IPS-NIHi7 (cell line): ENCODE data around the gene PCDHGA7.
"Not testable (repeated sequence)": the region's sequence is repeated elsewhere in the genome, so short reads cannot be mapped to it uniquely, and the experiment has no call there.

Experiments used
- DNase-seq: peaks from one replicate; pipeline ENCODE4 v3.0.0; 2012; ENCODE audit warnings: mixed read lengths; ENCODE audit errors: extremely low spot score

Gene PCDHGA7

GRCh38 chr5:141366016-141366896 lies 16.3 kb upstream of the PCDHGA7 start:
- no peak for DNase-seq

DNA sequence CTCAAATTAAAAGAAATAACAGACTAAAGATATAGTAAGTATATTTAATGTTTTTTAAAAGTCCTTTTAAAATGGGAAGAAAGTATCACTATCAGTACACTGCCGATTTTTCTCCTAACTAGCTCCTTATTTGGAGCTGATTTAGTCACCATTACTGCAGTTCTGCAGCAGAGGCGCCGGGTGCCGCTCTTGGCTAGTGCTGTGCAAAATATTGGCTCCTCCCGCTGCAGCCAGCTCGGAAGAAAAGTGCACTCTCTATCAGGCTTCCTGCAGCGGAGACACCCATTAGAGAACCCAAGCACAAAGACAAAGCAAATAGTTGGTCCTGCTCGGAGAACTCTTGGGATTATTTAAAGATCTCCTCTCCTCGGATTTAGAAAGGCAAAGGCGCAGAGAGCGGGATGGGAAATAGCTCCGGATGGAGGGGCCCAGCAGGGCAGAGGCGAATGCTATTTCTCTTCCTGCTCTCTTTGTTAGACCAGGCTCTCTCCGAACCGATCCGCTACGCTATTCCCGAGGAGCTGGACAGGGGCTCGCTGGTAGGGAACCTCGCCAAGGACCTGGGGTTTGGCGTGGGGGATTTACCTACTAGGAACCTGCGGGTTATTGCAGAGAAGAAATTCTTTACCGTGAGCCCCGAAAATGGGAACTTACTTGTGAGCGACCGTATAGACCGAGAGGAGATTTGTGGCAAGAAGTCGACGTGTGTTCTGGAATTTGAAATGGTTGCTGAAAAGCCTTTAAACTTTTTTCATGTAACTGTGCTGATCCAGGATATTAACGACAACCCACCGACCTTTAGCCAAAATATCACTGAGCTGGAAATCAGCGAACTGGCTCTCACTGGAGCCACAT lies 12.3 kb upstream of the PCDHGA7 start, which contains the start of gene PCDHGB3:
Gene PCDHGB3, plus strand, starts transcription at position 249 of the 855 bp plus-strand sequence. Its CDS starts 153 bp downstream, at position 402.
- DNase-seq = no peak

DNA sequence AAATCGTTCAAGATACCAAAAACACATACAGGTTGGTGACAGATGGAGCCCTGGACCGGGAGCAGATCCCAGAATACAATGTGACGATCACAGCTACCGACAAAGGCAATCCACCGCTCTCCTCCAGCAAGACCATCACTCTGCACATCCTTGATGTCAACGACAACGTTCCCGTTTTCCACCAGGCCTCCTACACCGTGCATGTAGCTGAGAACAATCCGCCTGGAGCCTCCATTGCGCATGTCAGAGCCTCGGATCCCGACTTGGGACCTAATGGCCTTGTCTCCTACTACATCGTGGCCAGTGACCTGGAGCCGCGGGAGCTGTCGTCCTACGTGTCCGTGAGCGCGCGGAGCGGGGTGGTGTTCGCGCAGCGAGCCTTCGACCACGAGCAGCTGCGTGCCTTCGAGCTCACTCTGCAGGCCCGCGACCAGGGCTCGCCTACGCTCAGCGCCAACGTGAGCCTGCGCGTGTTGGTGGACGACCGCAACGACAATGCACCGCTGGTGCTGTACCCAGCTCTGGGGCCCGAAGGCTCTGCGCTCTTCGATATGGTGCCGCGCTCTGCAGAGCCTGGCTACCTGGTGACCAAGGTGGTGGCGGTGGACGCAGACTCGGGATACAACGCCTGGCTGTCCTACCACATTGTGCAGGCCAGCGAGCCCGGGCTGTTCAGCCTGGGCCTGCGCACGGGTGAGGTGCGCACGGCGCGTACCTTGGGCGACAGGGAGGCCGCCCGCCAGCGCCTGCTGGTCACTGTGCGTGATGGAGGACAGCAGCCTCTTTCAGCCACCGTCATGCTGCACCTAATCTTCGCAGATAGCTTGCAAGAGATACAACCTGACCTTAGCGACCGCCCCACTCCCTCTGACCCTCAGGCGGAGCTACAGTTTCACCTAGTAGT lies 10.7 kb upstream of the PCDHGA7 start:
- DNase-seq = no peak

- no peak for DNase-seq
Measured at GRCh38 chr5:141373673-141374317, 8.7 kb upstream of the PCDHGA7 start, which contains the start of gene PCDHGA6. PCDHGA6 (plus strand) TSS chr5:141373891; CDS start chr5:141374084, 193 bp downstream.

DNA sequence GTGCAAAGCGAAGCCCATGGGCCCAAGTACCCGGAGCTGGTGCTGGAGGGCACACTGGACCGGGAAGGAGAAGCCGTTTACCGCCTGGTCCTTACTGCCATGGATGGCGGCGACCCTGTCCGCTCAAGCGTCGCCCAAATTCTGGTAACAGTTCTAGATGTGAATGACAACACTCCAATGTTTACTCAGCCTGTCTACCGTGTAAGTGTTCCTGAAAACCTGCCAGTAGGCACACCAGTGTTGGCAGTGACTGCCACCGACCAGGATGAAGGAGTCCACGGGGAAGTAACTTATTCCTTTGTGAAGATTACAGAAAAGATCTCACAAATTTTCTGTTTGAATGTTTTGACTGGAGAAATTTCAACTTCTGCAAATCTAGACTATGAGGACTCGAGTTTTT lies 7.9 kb upstream of the PCDHGA7 start:
- no peak for DNase-seq

DNA sequence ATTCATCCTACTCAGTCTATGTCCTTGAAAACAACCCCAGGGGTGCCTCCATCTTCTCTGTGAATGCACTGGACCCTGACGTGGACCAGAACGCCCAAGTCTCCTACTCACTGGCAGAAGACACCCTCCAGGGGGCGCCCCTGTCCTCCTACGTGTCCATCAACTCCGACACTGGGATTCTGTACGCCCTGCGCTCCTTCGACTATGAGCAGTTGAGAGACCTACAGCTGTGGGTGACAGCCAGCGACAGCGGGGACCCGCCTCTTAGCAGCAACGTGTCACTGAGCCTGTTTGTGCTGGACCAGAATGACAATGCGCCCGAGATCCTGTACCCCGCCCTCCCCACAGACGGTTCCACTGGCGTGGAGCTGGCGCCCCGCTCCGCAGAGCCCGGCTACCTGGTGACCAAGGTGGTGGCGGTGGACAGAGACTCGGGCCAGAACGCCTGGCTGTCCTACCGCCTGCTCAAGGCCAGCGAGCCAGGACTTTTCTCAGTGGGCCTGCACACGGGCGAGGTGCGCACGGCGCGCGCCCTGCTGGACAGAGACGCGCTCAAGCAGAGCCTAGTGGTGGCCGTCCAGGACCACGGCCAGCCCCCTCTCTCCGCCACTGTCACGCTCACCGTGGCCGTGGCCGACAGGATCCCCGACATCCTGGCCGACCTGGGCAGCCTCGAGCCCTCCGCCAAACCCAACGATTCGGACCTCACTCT lies 6.9 kb upstream of the PCDHGA7 start:
- not testable (repeated sequence) for DNase-seq

- no peak for DNase-seq
Measured at GRCh38 chr5:141383345-141383744, 803 bp downstream of the PCDHGA7 start.

- no peak for DNase-seq
Measured at GRCh38 chr5:141384471-141385267, 2.1 kb downstream of the PCDHGA7 start.

- peak; percentile 58 for DNase-seq
Measured at GRCh38 chr5:141387557-141388311, 5.2 kb downstream of the PCDHGA7 start, which contains the start of gene PCDHGB4. PCDHGB4 (plus strand) TSS chr5:141387698; CDS start chr5:141387885, 187 bp downstream.

DNA sequence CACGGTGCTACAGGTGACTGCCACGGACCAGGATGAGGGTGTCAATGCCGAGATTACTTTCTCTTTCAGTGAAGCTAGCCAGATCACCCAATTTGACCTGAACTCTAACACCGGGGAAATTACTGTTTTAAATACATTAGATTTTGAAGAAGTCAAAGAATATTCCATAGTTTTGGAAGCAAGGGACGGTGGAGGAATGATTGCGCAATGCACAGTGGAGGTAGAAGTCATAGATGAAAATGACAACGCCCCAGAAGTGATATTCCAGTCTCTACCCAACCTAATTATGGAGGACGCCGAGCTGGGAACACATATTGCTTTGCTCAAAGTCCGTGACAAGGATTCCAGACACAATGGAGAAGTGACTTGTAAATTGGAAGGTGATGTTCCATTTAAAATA lies 6.1 kb downstream of the PCDHGA7 start:
- DNase-seq = no peak

- no peak for DNase-seq
Measured at GRCh38 chr5:141389153-141390042, 6.9 kb downstream of the PCDHGA7 start.

DNA sequence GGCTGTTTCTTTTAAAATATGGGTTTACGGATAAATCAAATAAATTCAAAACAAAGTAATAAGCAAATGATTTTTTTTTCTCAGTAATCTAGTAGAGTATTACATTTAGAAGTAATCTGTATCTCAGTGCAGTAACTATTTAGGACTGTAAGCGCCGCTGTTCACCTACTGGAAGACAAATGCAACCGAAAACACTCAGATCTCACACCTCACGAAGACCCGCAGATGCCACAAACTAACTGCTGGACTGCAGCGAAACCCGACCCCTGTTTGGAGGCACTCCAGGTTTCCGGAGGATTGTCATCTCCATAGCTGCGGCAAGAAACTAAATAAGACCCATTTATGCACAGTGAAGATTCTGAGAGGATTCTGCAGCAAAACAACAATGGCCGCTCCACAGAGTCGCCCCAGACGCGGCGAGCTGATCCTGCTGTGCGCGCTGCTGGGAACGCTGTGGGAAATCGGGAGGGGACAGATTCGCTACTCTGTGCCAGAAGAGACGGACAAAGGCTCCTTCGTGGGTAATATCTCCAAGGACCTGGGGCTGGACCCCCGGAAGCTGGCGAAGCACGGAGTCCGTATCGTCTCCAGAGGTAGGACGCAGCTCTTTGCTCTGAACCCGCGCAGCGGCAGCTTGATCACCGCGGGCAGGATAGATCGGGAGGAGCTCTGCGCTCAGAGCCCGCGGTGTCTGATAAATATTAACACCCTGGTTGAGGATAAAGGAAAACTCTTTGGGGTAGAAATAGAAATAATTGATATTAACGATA lies 10.1 kb downstream of the PCDHGA7 start, which contains the start of gene PCDHGA8:
Gene PCDHGA8, plus strand, starts transcription at position 205 of the 770 bp plus-strand sequence. Its CDS starts 181 bp downstream, at position 386.
- DNase-seq = no peak

GRCh38 chr5:141393267-141393666 lies 10.7 kb downstream of the PCDHGA7 start:
- DNase-seq = no peak

DNA sequence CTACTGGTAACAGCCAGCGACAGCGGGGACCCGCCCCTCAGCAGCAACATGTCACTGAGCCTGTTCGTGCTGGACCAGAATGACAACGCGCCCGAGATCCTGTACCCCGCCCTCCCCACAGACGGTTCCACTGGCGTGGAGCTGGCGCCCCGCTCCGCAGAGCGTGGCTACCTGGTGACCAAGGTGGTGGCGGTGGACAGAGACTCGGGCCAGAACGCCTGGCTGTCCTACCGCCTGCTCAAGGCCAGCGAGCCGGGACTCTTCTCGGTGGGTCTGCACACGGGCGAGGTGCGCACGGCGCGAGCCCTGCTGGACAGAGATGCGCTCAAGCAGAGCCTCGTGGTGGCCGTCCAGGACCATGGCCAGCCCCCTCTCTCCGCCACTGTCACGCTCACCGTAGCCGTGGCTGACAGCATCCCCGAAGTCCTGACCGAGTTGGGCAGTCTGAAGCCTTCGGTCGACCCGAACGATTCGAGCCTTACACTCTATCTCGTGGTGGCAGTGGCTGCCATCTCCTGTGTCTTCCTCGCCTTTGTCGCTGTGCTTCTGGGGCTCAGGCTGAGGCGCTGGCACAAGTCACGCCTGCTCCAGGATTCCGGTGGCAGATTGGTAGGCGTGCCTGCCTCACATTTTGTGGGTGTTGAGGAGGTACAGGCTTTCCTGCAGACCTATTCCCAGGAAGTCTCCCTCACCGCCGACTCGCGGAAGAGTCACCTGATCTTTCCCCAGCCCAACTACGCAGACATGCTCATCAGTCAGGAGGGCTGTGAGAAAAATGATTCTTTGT lies 12.1 kb downstream of the PCDHGA7 start:
- DNase-seq = not testable (repeated sequence)

- DNase-seq = not testable (repeated sequence)
Measured at GRCh38 chr5:141397756-141398551, 15.4 kb downstream of the PCDHGA7 start, which contains the start of gene PCDHGB5. PCDHGB5 (plus strand) TSS chr5:141397947; CDS start chr5:141398128, 181 bp downstream.
